DMS53 (cell line): ENCODE measurements around the gene SPECC1.
"Not testable (repeated sequence)": the region's sequence is repeated elsewhere in the genome, so short reads cannot be mapped to it uniquely, and the experiment has no call there.

Source experiments
- DNase-seq: peaks from one replicate; lab custom pipeline; 2025; lab: John Stamatoyannopoulos, UW

SPECC1 gene

DNA sequence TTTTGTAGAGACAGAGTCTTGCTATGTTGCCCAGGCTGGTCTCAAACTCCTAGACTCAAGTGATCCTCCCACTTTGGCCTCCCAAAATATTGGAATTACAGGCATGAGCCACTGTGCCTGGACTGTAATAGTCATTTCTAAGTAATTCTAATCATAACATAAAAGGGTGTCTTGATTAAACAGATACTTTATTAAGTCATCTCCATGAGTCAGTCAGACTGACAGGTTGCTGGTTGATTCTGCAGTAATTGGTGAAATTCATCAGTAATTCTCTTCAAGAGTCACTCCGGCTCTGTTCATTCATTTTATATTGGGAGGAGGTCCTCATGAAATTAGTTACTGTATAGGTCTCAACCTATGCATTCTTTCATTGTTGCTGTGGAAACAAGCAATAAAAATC lies 85.6 kb downstream of the SPECC1 start:
- no peak for DNase-seq

DNA sequence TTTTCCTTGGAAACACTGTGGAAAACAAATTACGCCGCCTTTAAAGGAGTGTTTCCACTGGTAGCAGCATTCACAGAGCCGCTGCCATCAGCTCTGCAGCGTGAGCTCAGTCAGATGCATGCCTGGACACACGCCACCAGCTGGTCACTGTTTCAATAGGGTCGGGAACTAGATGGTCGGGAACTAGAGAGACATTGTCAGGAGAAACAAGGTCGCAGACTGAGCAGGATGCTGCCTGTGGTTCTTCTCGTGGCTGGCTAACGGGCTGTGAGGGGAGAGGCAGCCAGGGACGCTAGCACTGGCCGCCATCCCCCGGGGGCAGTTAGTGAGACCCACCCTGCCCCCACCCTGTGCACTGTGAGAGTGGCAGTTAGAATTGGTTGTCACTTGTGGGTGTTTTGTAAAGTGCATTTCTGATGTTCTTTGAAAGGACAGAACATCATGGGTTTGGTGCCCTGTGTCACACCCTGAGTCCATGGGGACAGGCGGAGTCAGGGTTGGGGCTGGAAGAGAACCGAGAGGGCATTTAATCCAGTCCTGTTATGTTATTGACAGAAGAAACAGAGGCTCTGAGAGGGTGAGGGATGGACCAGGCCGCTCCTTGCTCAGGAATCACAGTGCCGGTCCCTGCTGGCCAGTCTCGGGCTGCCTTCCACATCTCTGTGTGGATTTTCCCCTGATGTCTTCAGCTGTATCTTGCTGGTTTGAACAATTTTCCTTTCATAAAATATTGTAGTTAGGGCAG lies 86.3 kb downstream of the SPECC1 start:
- peak; percentile 39 for DNase-seq

DNA sequence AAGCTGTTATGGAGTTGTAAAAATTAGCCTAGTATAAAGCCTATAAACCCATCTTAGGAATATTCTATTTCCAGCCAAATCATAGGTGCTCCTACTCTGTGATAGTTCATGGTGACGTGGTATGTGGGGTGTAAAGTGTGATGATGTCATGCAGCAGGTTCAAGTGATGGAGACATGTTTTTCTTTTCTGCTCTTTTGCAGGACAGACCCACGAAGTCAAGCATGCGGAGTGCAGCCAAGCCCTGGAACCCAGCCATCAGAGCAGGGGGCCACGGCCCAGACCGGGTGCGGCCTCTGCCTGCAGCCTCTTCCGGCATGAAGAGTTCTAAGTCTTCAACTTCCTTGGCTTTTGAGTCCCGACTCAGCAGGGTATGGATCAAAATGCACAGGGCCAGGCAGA lies 87.3 kb downstream of the SPECC1 start:
- no peak for DNase-seq

DNA sequence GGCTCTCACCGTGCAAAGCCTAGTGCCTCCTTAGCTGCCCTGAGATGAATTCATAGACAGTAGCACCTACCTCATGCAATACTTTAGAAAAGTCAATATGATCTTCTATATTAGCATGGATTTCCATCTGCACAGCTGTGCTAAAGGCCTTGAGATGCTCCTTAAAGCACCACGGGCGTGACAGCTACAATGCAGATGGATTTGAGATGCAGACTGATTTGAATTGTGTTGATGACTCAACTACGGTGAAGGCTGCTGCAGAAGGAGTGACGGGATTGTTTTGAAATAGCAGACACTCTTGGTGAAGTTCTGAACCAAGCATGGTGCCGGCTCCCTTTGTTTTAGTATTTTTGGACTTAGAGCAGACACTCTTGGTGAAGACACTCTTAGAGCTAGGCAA lies 88.2 kb downstream of the SPECC1 start:
- peak; percentile 71 for DNase-seq

DNA sequence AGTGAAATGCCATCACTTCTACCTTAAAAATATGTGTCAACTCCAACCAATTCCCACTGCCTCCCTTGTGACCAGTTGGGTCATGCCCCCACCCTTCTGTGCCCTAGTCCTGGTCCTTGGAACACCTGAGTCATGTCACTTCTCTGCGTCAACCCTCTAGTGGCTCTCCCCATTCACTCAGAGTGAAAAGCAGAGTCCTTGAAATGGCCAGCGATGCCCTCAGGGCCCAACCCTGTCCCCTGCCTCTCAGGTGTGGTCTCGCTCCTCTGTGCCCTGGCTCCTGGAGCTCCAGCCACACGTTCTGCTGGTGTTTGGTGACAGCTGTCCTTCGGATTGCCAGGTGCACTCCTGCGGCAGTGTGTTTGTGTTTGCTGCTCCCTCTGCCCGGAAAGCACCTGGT lies 89.2 kb downstream of the SPECC1 start:
- peak; percentile 90 for DNase-seq

DNA sequence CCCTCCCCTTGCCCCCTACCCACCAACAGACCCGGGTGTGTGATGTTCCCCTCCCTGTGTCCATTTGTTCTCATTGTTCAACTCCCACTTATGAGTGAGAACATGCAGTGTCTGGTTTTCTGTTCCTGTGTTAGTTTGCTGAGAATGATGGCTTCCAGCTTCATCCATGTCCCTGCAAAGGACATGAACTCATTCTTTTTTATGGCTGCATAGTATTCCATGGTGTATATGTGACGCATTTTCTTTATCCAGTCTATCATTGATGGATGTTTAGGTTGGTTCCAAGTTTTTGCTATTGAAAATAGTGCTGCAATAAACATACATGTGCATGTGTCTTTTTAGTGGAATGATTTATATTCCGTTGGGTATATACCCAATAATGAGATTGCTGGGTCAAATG lies 91.6 kb downstream of the SPECC1 start:
- not testable (repeated sequence) for DNase-seq

DNA sequence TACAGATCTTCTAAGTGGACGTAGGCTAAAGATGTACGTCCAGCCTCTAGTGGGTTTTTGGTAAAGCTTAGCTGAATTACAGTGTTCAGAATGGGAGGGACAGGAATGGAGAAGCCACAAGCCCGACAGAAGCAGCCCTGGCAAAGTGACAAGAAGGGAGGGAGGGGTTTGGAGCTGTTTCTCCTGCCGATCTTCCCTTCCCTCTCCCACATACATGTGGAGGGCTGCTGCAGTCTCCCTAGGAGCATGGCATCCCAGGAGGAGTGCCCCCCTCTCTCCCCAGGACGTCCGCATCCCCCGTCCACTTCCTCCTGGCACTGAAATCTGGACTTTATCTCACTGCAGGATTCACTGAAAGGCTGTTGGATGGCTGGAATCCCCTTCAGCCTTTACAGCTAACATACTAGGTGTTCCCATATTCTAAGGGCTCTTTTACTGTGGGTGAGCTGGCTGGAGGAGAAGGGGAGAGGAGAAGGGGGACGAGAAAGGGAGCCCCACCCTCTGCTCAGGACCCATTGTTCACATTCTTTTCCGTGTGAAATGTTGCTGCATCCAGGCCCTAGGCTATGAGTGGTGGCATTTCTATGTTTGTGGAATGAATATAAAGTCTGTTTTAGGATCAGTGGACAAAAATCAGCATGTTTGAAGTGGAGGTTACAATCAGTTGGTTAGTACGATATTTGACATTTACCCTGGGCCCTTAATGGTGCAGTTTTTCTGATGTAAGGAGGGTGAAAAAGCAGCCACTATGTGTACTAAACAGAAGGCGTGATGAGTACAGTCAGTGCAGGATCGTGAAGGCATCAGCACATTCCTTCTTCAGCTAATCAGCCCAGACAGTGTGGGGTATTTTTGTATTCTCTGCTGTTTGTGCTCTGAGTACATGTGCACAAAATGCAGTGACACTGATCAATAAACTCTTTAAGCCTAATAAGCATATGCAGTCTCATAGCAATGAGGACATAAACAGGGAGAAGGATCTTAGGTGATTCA lies 94.6 kb downstream of the SPECC1 start:
- no peak for DNase-seq

DNA sequence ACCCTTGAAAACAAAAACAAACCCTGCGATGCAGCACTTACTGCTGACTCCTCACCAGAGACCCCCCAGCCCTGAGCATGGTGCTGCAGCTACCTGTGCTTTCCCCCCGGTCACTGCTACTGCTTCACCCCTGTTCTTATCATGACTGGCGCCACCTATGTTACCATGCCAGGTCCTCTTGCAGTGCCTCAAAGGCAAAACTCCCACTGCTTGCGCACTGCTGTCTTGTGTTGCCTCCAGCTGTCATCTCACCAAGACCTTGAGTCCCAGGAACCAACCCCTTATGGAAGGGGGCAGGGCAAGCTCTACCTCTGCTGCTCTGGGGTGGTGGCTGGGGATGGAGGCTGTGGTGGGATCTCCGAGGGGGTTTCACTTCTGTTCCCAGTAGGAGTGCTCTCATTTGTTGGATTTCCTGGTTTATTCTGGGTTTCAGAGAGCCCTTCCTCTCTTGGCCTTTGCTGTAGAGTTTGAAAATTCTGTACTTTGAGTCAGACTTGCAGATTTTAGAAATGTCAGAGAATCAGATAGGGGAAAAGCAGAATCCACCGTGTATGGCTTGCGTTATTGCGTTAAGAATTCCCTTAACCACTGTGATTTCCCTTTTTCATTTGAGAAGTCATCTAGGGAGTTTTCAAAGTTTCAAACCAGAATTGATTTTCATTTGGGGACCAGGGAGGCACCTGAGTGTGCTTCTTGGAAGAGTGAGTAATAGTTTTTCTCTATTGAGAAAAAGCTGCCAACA lies 96.6 kb downstream of the SPECC1 start:
- DNase-seq, result no peak

DNA sequence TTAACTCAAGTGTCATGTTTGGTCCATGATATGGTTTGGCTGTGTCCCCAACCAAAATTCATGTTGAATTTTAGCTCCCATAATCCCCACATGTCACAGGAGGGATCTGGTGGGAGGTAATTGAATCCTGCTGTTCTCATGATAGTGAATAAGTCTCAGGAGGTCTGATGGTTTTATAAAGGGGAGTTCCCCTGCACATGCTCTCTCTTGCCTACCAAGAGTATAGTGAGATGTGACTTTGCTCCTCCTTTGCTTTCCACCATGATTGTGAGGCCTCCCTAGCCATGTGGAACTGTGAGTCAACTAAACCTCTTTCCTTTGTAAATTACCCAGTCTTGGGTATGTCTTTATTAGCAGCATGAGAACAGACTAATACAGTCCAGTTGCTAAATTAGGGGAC lies 97.3 kb downstream of the SPECC1 start:
- not testable (repeated sequence) for DNase-seq

DNA sequence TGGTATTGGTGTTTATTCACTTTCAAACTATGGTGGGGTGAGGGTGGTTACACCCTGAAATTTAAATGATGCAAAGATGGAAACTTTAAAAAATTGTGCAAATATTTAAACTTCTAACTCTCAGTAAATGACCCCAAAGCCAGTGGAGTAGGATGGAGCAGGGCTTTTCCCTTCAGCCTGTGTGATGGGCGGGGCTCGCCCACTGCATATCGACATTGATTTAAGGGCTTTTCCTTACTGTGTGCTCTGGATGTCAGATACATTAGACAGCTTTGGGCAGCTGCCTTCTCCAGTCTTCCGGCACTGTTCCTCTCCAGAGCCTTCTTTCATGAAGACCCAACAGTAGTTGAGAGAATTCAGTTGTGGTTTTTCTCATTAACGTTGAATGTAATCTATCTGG lies 99.9 kb downstream of the SPECC1 start:
- no peak for DNase-seq

DNA sequence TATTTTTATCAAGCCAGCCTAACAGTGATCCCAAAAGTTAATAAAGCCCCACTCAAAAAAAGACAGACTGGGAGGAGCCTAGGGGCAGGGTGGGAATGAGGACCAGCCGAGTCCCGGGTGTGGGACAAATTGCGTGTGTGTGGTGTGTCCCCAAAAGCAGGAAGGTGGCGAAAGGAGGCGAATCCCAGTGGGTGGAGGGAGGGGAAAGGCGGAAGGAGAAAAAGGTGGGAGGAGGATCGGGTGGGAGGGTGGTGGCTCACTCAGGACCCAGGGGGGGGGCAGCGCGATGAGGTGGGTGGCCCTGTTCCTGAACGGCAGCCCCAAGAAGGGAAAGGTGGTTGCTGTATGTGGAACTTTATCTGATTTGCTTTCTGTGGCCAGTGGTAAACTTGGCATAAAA lies 102.4 kb downstream of the SPECC1 start:
- no peak for DNase-seq

DNA sequence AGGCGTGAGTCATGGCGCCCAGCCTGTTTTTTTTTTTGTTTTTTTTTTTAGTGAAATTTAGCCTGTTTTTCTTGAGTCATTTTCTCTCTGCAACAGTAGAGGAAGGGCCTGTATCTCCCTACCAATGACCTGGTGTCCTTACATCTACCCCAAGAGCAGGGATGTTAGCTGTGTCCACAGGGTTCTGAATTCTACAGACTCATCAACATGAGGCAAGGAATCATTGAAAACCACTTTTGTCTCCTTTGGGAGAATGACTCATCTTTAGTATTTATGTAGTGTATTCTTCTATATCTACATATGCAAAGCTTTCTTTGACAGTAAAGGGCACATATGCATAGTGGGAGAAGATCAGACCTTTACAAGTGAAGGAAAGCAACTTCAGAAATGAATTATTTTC lies 105.3 kb downstream of the SPECC1 start:
- peak; percentile 13 for DNase-seq

DNA sequence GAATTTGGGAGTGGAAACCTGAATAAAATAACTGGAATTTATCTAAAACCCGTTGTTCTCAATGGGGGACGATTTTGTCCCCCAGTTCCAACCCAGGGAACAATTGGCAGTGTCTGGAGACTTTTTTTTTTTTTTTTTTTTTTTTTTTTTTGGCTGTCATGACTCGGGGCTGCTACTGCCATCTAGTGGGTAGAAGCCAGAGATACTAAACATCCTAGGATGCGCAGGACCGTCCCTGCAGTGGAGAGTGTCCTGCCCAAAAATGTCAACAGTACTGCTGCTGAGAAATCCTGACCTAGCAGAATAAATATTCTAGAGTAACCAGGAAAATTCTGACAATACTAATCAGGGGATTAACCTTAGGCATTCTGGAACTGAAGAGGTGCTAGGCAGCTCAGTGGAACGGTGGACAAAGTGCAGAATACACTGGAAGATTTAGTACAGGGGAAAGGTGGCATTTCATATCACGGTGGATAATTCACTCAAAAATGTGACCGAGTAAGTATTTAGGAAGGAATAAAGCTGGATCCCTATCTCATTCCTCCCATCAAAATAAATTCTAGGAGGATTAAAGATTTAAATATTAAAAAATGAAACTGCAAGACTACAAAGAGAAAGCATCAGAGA lies 107.6 kb downstream of the SPECC1 start:
- peak; percentile 73 for DNase-seq

DNA sequence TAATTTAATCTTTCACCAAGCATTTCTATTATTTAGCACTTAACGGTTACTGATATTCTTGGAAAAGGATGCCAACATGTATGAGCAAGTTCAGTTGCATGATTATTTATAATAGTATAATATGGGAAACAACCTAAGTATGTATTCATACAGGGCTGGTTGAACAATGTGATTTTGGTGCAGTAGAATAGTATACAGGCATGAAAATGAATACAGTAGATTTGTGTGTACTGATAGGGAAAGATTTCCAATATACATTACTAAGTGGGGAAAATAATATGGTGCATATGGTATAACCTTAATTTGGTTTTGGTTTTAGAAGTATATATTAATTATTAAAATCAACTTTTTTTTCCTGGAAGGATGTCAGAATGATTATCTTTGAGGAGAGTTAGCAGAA lies 109.1 kb downstream of the SPECC1 start:
- no peak for DNase-seq

DNA sequence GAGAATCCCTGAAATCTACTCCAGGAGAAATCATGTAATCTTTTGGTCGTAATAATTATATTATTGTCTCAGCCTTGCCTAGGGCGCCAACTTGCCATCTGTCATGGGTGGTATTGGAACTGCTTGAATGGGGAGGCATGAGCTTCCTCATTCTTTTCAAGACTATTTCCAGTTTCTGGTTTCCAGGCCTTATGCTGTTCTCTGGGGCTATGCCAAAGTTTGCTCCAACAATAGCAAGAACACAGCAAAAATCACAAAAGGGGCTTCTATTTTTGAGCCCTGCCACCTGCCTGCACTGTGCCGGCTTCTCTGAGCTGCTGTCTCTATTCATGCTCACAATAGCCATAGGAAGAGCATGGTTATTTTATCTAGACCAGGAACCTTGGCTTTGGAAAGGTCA lies 111.7 kb downstream of the SPECC1 start:
- DNase-seq, result no peak

DNA sequence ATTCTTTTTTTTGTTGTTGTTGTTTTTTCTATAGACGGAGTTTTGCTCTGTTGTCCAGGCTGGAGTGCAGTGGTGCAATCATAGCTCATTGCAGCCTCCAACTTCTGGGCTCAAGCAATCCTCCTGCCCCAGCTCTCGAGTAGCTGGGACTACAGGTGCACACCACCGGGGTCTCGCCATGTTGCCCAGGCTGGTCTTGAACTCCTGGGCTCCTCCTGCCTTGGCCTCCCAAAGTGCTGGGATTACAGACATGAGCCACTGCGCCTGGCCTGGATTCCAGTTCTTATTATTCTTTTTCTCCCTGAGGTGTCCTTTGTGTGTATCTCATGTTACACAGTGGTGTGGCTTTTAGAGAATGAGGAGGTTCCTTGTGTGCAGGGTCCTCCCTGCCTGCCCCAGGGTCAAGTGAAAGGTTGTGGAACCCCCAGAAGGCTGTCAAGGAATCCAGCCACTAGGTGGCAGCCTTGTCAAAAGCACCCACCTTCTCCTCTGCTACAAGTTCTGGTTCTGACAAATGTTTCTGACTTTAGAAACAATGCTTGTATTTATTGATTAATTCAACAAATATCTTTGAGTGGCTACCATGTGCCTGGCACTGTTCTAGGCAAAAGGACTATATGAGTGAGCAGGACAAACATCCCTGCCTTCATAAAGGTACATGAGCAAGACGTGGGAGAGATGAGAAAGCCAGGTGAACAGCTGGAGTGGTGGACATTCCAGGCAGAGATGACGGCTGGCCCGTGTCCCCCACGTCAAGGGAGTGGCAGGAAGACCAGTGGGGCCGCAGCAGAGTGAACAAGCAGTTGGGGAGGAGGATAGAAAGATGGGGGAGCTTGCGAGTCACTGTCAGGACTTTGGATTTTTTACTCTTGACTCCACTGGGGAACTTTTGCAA lies 112.4 kb downstream of the SPECC1 start:
- DNase-seq, result peak; percentile 56

DNA sequence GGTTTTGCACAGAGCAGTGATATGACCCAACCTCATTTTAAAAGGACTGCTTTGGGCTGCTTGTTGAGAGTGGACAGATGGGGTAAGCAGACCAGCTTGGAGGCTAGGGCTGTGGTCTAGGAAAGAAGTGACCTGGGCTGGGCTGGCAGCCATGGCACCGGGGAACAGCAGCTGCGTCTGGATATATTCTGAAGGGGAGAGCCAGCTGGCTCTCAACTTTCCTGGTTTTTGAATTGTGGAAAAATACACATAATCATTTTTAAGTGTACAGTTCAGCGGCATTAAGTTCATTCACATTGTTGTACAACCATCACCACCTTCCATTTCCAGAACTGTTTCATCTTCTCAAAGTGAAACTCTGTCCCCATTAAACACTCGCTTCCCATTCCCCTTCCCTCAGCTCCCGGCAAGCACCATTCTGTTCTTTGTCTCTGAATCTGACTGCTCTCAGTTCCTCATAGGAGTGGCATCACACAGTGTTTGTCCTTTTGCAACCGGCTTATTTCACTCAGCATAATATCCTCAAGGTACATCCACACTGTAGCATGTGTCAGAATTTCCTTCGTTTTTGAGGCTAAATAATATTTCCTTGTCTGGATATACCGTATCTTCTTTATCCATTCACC lies 113.2 kb downstream of the SPECC1 start:
- DNase-seq, result no peak

DNA sequence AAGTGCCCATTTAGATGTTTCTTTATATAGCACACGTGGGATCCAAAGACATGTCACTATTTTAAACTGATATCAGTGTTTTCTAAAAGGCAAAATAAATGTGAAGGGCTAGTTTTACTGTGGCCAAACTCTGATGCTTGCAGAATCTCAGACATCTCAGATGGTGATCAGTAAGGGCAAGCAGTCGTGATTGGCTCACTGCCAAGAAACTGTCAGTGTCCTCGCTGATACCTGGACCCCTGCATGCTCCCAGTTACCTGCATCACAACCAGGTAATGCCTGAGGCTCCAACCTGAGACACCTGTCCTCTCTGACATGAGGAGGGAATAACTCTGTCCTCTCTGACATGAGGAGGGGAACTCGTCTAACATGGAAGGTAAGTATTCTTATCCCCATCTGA lies 114.0 kb downstream of the SPECC1 start:
- no peak for DNase-seq

DNA sequence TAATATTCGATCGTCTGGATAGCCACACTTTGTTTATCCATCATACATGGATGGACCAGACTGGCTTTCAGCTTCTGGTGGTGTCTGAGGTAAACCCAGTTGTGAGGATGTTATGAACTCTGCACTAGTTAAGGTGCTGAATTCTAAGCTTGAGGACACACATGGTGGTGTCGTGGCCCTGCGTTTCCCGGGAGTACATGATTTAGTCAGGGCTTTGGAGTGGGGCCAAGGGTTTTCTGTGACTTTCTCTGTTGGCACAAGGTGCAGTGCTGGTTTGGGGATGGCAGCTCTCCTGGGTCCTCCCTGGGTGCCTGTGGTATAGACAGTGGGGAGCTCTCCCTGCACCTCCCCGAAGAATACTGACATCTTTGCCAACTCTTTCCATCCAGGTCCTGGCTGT lies 116.6 kb downstream of the SPECC1 start:
- DNase-seq, result no peak

DNA sequence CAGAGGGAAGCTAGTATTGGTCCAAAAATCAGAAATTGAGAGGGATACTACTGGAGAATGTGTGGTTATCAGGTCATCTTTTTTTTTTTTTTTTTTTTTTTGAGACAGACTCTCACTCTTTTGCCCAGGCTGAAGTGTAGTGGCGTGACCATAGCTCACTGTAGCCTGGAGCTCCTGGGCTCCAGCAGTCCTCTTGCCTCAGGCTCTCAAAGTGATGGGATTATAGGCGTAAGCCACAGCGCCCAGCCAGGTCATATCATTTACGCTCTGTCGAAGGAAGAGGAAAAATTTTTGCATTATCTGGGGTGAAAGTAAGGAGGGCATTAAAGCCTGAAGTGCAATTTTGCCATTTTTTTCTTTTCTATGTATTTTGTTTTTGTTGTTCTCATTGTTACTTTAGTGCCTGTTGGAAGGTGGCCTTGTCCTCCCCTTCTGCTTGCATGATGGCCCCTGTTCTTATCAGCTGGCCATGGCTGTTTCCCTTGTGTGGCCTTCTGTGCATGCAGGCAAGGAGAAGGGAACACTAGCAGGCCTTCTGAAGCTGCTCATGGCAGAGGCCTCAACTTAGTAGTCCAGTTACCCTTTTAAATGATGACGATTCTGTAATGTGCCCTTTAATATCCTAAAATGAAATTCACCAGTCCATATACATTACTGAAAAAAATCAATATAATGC lies 118.3 kb downstream of the SPECC1 start:
- no peak for DNase-seq
